Sigmoid colon (tissue), 4 donors: ENCODE data around the gene CRB3.

Experiments used
- CTCF ChIP-seq, 4 experiments: fragments of 450-650 bp in 3 of 4; fragments of 200-600 bp in 1 of 4; IDR thresholded peaks; one replicate each; pipeline ENCODE4 v1.5.1; 2016 to 2019; ENCODE audit warnings: antibody characterized with exemption in 4 of 4, mild to moderate bottlenecking in 3 of 4, moderate library complexity in 2 of 4
- EP300 ChIP-seq, 4 donors: sonication (generic); formaldehyde crosslinking; IDR thresholded peaks; one replicate each; pipeline ENCODE4 v1.6.1; 2017; ENCODE audit warnings: antibody characterized with exemption in 4 of 4
- POLR2A ChIP-seq, 2 donors: fragments of 450-650 bp; IDR thresholded peaks; one replicate each; pipeline ENCODE4 v1.6.1; 2016; ENCODE audit warnings: antibody characterized with exemption in 2 of 2, mild to moderate bottlenecking in 2 of 2, moderate library complexity in 2 of 2
- POLR2AphosphoS5 ChIP-seq, 4 donors: sonication (generic); formaldehyde crosslinking; IDR thresholded peaks; one replicate each; pipeline ENCODE4 v1.6.1; 2017; ENCODE audit warnings: antibody characterized with exemption in 4 of 4

GRCh38 chr19:6418562-6418932 is 45.5 kb upstream of the CRB3 start:
- TF ChIP-seq CTCF (IDR thresholded peaks at IDR 0.05) (no peak), POLR2A (IDR thresholded peaks at IDR 0.05) (no peak), EP300 (IDR thresholded peaks at IDR 0.05) (no peak), POLR2AphosphoS5 (IDR thresholded peaks at IDR 0.05) (no peak)
